K562 (cell line): ENCODE results near the gene MRPL3. TPM values are rescaled to one million over a fixed set of nuclear protein-coding genes. Genes with fewer than 3 reads are reported as not detected.

Source experiments
- ATAC-seq: fragments of 200-7000 bp; cut with Tn5 transposase; 3 replicates; pipeline ENCODE4 v1.9.1; 2020; ENCODE audit warnings: moderate library complexity
- BruUV-seq: library from RNA; stranded (reverse); fragments of 400-500 nt; replicated peaks from 2 replicates; lab custom pipeline; 2021; lab: Mats Ljungman, UMichigan
- CTCF ChIA-PET: fragments of 300-600 bp; formaldehyde crosslinking; extraction: SDS; loops from one replicate; lab custom pipeline; 2021; ENCODE audit warnings: low intra/inter-chr PET ratio; lab: Yijun Ruan, JAX
- POLR2A ChIA-PET: fragments of 300-600, 350-650 bp; sonication (Branson Sonifier 250); formaldehyde crosslinking; extraction: SDS; loops from one replicate; lab custom pipeline; 2021; ENCODE audit warnings: antibody characterized with exemption, inconsistent platforms; lab: Yijun Ruan, JAX
- DNase-seq, 4 experiments: peaks; one replicate each; pipeline versions ENCODE4 v3.0.0 to v3.0.0-alpha.2; 2011 to 2018; ENCODE audit warnings: low spot score in 3 of 4, mixed read lengths in 3 of 4; ENCODE audit errors: extremely low read depth in 1 of 4
- FAIRE-seq: peaks from 2 replicates; lab custom pipeline; 2011; peaks lifted over from hg19 to GRCh38; lab: Jason Lieb, UNC
- H2AFZ ChIP-seq: 2 replicates; pipeline ENCODE4 v1.6.0; 2011; ENCODE audit warnings: low read depth, low read length, control low read depth, inconsistent platforms
- H3K27ac ChIP-seq: fragments of 200-600 bp; 3 replicates; pipeline ENCODE4 v1.8.0; 2011; ENCODE audit warnings: low read depth, mild to moderate bottlenecking, control low read depth, inconsistent platforms, low read length, moderate library complexity, mixed read lengths; ENCODE audit errors: extremely low read depth
- H3K27me3 ChIP-seq, 2 experiments: fragments of 300-600 bp in 1 of 2; 2 replicates in 1 of 2; 3 replicates in 1 of 2; pipeline versions ENCODE4 v1.6.0 to v1.8.0; 2011; ENCODE audit warnings: inconsistent platforms in 2 of 2, low read length in 2 of 2, mild to moderate bottlenecking in 1 of 2, mixed read lengths in 1 of 2, moderate library complexity in 1 of 2; ENCODE audit not compliant: control insufficient read depth in 2 of 2, insufficient read depth in 2 of 2
- H3K36me3 ChIP-seq: fragments of 300-600 bp; 3 replicates; pipeline ENCODE4 v1.8.0; 2011; ENCODE audit warnings: mild to moderate bottlenecking, low read length, inconsistent platforms; ENCODE audit not compliant: control insufficient read depth, insufficient read depth
- H3K4me1 ChIP-seq, 2 experiments: fragments of 200-600 bp in 1 of 2; replicated peaks in 1 of 2; 2 replicates in 1 of 2; 3 replicates in 1 of 2; pipeline versions ENCODE4 v1.5.1 to v1.8.0; 2011; ENCODE audit warnings: inconsistent platforms in 2 of 2, low read length in 2 of 2, mild to moderate bottlenecking in 1 of 2, mixed read lengths in 1 of 2, moderate library complexity in 1 of 2; ENCODE audit not compliant: control insufficient read depth in 2 of 2, insufficient read depth in 2 of 2
- H3K4me2 ChIP-seq: 2 replicates; pipeline ENCODE4 v1.6.1; 2011; ENCODE audit warnings: low read length, control low read depth, inconsistent platforms, mixed read lengths; ENCODE audit not compliant: insufficient read depth
- H3K4me3 ChIP-seq: fragments of 200-600 bp; sonication (generic), shearing (Covaris generic); 2 replicates; pipeline ENCODE4 v1.5.1; 2016; ENCODE audit warnings: control low read depth, inconsistent platforms
- H3K79me2 ChIP-seq: fragments of 200-600 bp; 3 replicates; pipeline ENCODE4 v1.8.0; 2011; ENCODE audit warnings: low read length, inconsistent platforms; ENCODE audit not compliant: control insufficient read depth, insufficient read depth
- H3K9ac ChIP-seq, 2 experiments: 2 replicates each; pipeline versions ENCODE4 v1.6.0 to v1.6.1; 2011; ENCODE audit warnings: low read depth in 2 of 2, low read length in 2 of 2, control low read depth in 1 of 2, inconsistent platforms in 1 of 2, mild to moderate bottlenecking in 1 of 2, mixed read lengths in 1 of 2; ENCODE audit not compliant: insufficient read depth in 1 of 2
- H3K9me1 ChIP-seq: one replicate; pipeline ENCODE4 v1.6.0; 2011; ENCODE audit warnings: inconsistent platforms, mild to moderate bottlenecking, low read length, moderate library complexity; ENCODE audit not compliant: control insufficient read depth, insufficient read depth
- H3K9me3 ChIP-seq: replicated peaks from 2 replicates; pipeline ENCODE4 v1.5.1; 2011; ENCODE audit warnings: low read depth, low read length, inconsistent platforms; ENCODE audit not compliant: control insufficient read depth, insufficient read depth
- H4K20me1 ChIP-seq: replicated peaks from 2 replicates; pipeline ENCODE4 v1.6.1; 2011; ENCODE audit warnings: low read length, inconsistent platforms, mixed read lengths; ENCODE audit not compliant: control insufficient read depth, insufficient read depth
- CUX1 ChIP-seq: fragments of 200-800 bp; sonication (Bioruptor generic); IDR thresholded peaks from 2 replicates; pipeline ENCODE4 v1.6.1; 2016; ENCODE audit warnings: missing genetic modification characterization, missing compliant biosample characterization
- WGBS: fragments of 100-300 bp; shearing (Covaris generic); methylation state at CpG from one replicate; pipeline ENCODE4 v1.1.6; 2016; ENCODE audit warnings: low coverage, mixed read lengths; ENCODE audit not compliant: insufficient coverage; ENCODE audit errors: missing lambda C conversion rate; 5-methylcytosine and 5-hydroxymethylcytosine counted together
- in situ Hi-C: fragments of 300-500 bp; cut with MboI; formaldehyde crosslinking; loops from 4 replicates; pipeline ENCODE4 v1.15.0; 2018; ENCODE audit warnings: inconsistent platforms, mixed read lengths
- intact Hi-C: fragments of 100-400 bp; cut with micrococcal nuclease; formaldehyde crosslinking; loops from 2 replicates; pipeline ENCODE4 v1.14.2; 2022
- polyA plus RNA-seq, 8 experiments: library from polyadenylated mRNA; depleted of rRNA in 4 of 8; stranded (reverse) in 5 of 8; unstranded in 3 of 8; fragments of >200 nt; fragmentation: Nextera tagmentation in 2 of 8; fragmentation: Illumina TruSeq in 1 of 8; extraction: Ambion mirVana in 2 of 8; extraction: Trizol in 1 of 8; gene quantifications; 2 replicates each; pipeline versions ENCODE4 v1.2.1 to v1.2.3, GENCODE V29; 2011 to 2014; ENCODE audit warnings: inconsistent platforms in 1 of 8, missing spikeins in 1 of 8
- total RNA-seq, 7 experiments: library from RNA; depleted of rRNA in 6 of 7; stranded (reverse); fragments of >200 nt in 6 of 7; fragmentation: Illumina TruSeq in 2 of 7; extraction: Trizol in 2 of 7; gene quantifications; 2 replicates each; pipeline versions ENCODE4 v1.2.1 to v1.2.3, GENCODE V29; 2011 to 2021; ENCODE audit warnings: low replicate concordance in 1 of 7

Gene MRPL3
- total and polyA plus RNA-seq, 9 of the 15 experiments (the other 6 are each of a cell fraction or from before 2014, with no cell fraction given), result 81.7 to 340 (median 190) TPM

- TF ChIP-seq CUX1 (CRISPR knock-in tag), result no peak
- Histone ChIP-seq H3K4me3 (no peak overlapping the region), H2AFZ (no peak overlapping the region), H3K36me3 (no peaks in the 10 kb centered on the region), H3K4me1 (no peaks in the 10 kb centered on the region), H3K27ac (no peak overlapping the region), H3K4me2 (no peak overlapping the region), H3K79me2 (no peaks in the 10 kb centered on the region), H3K9me3 (no peaks in the 10 kb centered on the region), H3K9me1 (no peaks in the 10 kb centered on the region), H3K9ac (no peak overlapping the region), H3K27me3 (no peaks in the 10 kb centered on the region; a peak in 1 of 5 replicates), H4K20me1 (no peaks in the 10 kb centered on the region)
- ATAC-seq (no peak), DNase-seq (no peak), FAIRE-seq (no peak)
- in situ Hi-C loops, result no loop called here
- no TSS peak for BruUV-seq
- intact Hi-C loops, result loop anchor here (10.0 kb wide), 1 partner anchor 494 kb away; the partner anchor contains the start of gene CPNE4
- ChIA-PET POLR2A (no interaction called here), CTCF (no interaction called here)
- 0% methylated on average over 2 of the region's 2 CpGs for WGBS
These were observed 38.0 kb upstream of the MRPL3 start for GRCh38 chr3:131540821-131541220.
